GM21515 (cell line): Measurements from ENCODE around the gene PARVB.
"Not testable (repeated sequence)": the region's sequence is repeated elsewhere in the genome, so short reads cannot be mapped to it uniquely, and the experiment has no call there.

Experiments used
- ATAC-seq: cut with Tn5 transposase; IDR thresholded peaks from one replicate; pipeline ENCODE4 v1.9.1; 2021; ENCODE audit not compliant: unreplicated experiment

Gene PARVB

DNA sequence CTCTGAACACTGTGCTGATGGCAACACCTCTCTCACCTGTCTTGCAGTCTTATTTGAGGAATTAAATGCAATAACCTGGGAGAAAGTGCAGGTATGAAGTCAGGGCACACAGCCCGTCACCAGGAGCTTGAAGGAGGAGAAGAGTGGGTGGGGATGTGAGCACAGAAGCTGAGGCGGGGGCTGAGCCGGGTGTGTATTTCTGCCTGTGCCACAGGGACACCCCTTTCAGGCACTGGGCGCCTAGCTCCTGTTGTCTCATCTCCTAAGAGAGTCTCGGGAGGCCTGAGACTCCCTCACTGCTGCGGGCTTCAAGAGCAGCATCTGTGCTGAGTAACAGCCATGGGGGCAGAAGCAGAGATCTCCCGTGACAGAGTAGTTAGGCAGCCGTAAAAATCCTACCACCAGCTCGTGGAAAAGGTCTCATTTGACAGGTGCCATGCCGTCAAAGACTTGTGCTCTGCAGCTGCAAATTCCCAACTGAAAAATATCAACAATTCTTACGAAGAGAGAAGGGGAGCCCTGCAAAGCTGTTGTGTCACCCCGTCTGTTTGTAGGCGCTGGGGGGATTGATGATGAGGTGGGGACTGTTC, 26.8 kb downstream of the PARVB start:
- no peak for ATAC-seq

DNA sequence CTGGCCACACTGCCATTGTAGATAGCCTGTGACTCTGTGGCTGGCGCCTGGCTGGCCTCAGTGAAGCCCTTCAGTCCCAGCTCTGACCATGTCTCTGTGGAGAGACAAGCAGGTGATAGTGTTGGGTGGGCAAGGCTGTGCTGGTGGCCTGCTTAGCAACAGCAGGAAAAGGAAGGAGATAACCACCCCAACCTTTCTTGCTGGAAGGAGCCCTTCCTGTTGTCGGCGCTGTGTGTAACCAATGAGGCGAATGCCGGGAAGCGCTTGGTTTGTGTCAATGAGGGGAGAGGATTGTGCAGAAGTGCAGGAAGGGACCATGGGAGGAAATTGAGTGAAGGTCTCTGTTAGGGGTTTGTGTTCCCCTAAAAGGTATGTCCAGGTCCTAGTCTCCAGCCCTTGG, 27.3 kb downstream of the PARVB start:
- no peak for ATAC-seq

DNA sequence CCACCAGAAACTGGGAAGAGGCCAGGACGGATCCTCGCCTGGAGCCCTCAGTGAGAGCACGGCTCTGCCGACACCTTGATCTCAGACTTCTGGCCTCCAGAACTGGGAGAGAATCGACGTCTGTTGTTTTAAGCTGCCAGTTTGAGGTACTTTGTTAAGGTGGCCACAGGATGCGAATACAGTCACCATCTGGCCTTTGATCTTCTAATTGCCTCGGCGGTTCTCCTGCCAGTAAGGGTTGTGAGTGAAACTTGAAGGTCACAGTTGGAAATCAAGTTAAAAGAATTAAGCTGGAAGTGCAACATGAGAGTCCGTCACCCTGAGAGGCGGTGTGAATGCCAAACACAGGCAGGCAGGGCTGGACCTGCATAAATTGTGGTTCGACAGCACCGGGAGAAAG, 27.9 kb downstream of the PARVB start:
- ATAC-seq = no peak

DNA sequence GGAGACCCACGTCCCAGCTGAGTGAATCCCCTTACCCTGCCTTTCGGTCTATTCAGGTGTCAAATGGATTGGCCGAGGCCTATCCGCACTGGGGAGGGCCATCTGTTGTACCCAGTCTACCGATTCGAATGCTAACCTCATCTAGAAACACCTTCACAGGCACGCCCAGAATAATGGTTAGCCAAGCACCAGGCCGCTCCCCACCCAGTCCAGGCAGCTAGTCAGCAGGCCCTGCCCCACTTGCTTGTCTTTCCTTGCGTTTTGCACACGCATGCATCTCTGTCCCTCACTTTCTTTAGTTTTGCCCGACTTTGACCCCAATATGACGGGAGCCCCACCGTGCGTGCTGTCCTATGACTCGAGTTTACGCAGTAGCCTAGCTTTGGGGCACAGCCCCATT, 31.7 kb downstream of the PARVB start:
- no peak for ATAC-seq

DNA sequence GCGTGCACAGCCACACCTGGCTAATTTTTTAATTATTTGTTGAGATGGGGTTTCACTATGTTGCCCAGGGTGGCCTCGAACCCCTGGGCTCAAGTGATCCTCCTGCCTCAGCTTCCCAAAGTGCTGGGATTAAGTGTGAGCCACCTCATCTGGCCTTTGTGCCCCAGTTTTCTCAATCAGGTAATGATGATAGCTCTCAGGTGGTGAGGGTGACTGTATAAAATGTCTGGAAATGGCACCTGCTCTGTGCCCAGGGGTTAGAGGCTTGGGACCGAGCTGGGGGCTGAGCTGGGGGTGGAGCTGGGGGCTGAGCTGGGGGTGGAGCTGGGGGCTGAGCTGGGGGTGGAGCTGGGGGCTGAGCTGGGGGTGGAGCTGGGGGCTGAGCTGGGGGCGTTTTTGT, 32.5 kb downstream of the PARVB start:
- ATAC-seq = not testable (repeated sequence)

DNA sequence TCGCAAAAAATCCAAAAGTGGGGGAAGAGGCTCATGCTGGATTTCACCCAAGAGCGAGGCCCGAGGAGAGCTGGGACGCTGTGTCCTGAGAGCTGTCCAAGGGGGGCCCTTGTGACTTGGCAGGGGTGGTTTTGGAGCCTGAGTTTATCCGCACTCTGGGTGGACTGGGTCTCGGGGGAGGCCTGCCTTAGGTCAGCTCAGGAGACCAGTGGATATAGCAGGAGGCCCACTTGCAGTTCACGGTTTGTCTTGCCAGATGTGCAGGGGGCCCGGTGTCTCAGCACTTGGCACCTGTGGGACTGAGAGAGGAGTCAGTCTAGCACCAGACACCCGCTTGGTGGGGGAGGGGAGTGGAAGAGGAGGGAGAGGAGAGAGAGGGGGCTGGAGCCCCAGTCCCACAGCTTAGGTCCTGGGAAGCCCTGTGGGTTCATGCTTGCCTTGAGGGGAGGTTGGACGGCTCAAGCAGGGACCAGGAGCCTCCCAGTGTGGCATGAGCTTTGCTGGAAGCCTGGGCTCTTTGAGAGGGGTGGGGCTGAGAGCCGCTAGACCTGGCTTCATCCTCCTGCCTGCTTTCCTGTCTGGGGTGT, 33.4 kb downstream of the PARVB start:
- ATAC-seq = no peak

DNA sequence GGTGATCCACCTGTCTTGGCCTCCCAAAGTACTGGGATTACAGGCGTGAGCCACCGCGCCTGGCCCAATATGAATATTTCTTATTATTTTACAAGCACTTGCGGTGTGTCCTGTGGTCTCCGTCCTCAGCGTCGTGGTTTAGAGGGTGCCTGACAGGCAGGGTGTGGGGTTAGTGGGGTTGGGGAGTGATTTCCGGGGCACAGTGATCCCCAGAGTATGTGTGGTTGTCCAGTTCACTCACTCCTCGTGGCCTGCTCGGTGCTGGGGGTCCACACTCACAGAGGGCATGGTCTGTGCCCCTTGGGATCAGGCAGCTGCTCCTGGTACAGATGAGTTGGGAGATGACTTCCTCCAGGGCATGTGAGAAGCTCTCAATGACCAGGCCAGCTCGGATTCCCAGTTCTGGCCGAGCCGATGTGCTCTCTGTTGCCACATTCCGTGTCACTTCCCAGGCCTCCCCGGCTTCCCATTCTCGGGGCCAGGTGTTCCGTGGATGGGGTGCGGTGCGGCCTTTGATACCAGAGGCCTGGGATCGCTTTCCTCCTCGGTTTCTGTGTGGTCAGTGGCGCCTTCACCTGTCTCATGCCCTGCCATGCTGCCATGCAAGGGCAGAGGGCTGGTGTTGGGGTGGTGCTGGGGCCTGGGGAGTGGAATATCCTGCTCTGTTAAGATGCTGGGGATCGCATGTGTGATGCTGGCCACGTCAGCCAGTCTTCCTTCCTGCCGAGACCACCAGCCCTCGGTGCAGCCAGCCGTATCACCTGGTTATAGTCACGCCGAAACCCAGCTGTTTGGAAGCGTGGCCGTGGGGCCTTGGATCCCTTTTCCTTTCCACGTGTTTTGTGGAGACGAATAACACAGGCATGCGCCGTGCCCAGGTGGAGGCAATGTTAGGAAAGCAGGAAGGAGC, 39.6 kb downstream of the PARVB start:
- no peak for ATAC-seq

DNA sequence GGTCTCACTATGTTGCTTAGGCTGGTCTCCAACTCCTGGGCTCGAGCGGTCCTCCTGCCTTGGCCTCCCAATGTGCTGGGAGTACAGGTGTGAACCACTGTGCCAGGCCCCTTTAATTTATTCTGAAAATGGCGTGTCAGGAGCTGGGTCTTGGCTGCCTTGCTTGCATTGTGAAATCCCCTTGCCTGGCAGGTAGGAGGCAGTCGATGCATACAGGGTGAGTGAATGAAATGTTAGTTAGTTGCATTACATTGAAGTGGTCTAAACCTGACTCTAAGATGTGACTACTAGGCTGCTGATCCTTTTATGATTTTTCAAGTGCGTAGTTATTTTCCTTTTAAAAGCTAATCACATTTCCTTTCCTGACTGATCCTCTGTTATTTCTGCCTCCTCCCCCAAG, 42.9 kb downstream of the PARVB start:
- no peak for ATAC-seq

DNA sequence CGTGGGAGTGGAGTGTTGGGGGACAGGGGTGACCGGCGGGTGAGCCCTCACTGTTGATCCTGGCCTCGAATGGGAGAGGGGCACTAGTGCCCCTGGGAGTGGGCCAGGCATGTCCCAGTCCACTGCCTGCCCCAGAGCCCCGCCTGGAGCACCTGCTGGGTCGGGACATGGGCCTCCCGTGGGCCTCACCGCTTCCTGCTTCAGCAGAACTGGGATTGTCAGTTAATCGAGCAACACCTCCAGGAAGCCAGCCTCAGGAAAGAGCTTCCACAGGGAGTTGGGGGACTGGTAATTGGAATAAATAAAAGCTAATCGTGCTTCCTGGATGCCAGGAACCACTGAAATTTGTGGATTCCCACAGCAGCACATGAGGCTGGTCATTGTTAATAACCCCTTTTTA, 43.8 kb downstream of the PARVB start:
- ATAC-seq = no peak

DNA sequence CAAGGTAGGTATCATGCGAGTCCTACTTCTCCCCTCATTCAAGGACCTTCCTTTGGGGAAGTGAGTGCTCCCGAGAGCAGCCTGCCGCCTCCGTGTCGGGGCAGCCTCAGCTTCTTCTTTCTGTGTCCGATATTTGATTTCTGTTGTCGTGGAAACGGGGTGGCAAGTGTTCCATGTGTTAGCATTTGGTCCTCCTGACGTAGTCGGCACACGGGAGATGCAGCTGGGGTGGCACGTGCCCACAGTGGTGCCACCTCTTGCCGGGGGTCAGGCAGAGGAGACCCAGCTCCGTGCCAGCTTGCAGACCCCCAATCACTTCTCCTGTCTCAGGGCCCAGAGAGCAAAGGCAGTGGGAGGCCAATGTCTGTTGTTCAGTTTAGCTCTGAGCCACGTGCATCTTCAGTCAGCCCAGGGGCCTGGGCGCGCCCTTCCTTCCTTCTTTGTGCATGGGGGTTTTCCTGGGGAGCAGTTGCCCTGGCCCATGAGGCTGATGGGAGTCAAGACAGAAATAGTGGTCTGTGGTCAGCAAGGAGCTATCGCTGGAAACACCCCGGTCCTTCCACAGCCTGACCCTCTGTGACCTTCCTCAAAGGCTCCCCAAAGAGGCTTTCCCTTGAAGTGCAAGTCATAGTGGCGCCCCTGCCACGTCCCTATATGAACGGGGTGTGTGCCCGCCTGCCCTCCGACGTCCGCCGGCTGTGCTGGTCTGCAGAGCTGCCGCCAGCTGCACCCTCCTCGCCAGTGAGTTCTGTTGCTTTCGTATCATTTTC, 44.5 kb downstream of the PARVB start:
- ATAC-seq = no peak

DNA sequence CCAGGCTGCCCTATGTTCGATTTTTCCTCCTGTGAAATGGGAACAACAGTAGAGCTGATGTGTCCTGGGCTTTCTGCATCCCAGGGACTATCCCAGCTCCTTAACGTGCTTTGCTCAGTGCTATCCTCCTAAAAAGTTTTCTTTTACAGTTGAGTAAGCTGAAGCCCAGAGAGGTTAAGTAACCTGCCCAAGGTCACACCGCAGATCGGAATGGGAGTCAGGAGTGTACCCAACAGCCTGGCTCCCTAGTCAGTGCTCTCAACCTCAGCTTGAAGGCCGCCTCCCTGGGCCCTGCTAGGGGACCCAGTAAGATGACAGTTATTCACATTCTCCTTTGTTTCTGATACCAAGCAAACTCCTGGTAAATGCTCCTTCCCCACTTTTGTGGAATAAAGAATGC, 45.9 kb downstream of the PARVB start:
- no peak for ATAC-seq

DNA sequence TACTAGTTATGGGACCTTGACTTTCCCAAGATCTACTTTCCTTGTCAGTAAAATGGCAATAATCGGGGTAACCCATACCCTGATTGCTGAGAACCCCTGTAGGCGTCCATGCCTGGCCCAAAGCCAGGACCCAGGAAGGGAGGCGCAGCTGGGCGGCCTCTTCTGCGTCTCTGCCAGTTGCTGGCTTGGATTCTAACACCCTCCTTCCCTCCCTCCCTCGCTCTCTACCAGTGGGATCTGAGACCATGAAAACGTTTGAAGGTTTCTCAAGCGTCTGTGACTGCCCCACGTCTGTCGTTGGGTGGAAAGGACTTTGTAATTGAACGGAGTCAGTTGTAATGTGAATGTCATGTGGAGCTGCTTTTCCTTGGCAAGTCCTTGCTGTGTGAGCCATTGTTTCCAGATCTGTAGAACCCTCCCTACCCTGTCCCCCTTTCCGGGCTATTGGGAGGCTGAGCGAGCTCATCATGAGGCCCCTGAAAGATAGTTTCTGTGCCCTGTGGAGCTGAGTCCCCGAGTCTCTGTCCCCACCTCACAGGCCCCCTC, 47.8 kb downstream of the PARVB start:
- no peak for ATAC-seq

DNA sequence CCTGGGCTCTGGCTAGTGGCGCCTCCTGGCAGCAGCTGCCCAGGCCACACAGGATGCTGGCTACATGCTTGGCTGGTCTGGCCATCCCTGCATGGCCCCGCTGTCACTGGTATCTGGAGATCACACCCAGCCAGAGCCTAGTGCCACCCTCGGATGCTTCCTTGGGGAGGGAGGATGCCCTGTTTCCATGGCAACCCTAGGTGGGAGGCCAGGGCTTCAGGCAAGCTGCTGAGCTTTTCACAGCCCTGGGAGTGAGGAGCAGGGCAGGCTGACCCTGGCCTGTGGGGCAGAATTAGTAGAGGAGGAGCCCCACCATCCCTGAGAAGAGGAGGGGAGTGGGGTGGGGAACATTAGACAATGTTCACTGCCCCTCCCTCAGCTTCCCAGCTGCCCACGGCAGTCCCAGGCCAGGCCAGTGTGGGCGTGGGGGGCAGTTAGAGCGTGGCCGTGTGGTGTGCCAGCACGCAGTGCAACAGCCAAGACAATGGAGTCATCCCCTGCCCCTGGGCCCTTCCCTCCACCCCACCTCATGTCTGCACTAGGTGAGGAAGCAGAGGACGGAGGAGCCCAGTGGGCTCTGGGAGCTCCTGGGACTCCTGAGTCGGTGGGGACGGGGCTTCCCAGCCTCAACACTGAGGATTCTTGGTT, 50.4 kb downstream of the PARVB start:
- no peak for ATAC-seq

DNA sequence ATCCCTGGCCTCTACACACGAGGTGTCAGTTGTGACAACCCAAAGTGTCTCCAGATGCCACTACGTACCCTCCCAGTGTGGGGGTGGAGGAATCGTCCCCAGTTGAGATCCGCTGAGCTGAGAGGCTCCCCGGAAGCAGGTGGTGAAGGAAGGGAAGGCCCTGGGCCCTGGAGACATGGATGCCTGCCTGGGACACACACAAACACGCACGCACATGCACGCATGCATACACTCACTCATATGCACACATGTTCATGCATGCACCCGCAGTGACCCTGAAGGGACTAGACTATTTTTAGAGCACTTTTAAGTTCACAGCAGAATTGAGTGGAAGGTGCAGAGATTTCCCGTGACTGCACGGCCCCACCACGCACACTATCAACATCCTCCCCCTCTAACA, 50.9 kb downstream of the PARVB start:
- no peak for ATAC-seq

DNA sequence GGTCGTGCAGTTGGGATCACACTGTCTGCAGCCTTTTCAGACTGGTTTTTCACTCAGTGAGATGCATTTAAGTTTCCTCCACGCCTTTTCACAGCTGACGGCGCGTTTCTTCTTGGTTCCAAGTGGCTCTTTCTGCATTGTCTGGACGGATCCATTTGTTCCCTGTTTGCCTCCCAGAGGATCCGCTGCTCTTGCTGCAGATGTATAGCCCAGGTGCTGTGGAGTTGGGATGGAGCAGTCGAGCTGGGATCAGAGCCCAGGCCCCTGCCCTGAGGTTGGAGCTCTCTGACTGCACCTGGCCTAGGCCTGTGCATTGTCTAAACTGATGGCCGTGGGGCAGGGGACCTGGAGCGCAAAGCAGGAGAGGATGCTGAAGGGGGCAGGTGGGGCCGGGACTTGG, 51.6 kb downstream of the PARVB start:
- no peak for ATAC-seq

DNA sequence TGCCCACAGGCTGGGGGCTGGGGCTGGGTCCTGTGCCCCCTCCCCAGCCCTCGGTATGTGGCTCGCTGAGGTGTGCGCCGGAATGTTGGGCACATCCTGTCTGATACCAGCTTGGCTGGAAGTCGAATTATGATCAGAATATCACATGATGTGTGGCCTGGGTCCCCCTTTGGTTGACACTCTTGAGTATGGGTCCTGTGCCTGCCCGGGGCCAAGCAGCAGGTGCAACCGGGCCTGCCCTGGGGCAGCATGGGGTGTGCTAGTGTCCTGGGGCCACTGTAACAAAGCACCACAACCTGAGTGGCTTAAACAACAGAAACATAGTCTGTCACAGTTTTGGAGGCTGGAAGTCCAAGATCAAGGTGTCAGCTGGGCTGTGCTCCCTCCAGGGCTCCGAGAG, 52.7 kb downstream of the PARVB start:
- no peak for ATAC-seq

DNA sequence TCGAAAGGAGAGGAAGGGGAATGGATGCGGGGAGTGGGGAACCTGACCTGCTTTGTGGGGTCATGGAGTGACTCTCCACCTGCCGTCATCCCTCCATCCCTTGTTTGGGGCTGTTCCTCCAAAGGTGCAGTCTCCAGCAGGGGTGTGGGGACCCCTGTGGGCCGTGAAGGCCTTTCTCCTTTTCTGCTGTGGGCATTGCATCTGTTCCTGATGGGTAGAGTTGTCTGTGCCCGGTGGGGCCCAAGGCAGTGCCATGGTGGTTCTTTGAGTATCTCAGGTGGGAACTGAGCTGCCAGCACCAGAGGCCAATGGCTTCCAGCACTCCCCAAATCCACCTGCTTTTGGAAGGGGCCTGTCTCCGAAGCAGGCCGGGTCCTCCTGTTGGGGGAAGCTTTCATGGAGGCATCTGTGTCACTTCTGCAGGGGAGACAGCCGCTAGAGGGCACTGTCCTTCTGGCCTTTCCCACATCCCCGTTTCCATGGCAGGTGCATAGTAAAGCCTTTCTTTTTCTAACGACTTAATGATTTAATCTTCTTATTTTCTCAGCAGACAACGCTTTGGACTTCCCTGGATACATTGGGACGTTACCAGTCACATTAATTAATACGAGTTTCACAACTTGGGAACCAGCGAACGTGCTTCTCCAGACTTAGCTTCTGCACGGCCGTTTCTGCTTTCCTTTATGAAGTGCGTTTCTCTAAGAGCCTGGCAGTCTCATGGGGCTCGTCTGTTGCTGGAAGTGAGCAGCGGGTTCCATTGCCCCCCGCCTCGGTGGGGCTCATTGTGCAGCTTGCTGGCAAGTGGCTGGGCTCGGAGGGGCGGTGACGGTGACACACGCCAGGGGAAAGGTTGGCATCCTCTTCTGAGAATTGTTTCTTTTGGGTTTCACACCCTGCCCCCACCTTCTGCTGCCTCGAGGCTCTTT, 57.1 kb downstream of the PARVB start:
- ATAC-seq = no peak

DNA sequence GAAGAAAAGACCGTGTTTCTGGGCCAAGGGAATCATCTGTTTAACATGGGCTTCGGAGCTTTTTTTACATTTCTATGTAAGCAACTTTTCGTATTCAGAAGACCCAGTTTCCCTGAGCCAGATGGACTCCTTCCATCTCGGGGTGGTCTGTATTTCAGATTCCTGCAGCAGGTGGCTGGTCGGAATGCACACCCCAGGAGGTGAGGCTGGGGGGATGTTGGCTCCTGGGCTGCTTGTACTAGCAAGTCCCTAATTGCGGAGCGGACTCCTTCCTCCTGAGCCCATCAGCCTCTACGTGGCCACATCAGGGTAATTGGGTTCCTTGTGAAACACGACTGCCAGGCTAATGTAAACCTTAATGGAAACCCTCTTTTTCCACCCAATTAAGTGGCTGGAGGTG, 58.7 kb downstream of the PARVB start:
- no peak for ATAC-seq

DNA sequence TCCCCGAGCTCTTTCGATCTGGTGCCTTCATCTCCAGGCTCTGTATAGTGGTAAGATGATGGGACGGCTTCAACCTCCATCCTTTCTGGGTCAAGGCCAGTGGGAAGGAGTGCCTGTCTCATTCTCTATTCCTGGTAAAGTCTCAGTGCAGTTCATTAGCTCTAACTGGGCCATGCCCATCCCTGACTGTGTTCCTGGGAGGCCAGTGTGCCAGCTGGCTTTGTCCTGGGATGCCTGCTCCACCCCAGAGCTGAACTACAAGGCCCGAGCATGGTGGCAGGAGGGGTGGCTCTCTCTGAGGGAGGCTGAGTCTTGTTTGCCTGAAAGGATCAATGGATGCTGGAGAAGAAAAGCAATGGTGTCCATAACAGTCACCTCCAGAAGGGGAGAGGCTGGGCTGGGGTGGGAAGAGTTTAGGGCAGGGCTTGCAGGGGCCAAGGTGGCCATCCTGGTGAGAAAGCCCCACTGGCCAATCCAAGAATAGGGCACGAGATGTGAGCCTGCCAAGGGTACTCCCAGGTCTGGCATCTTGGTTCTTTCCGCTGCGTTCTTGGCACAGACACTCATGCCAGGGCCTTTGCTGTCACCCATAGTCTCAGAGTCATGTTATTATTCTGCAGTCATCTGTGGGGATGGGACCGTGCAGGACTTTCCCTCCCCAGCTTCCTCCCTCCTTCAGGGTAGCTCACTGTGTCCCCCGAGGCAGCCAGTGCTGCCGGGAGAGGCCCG, 60.1 kb downstream of the PARVB start:
- no peak for ATAC-seq
